Measurements from ENCODE around the gene AP1M1. TPM values are rescaled to one million over a fixed set of nuclear protein-coding genes. Genes with fewer than 3 reads are reported as not detected.

AP1M1 gene
- total RNA-seq, 1 experiment from 2014 or later: 98.0 TPM

GRCh38 chr19:16217716-16218451, 20.2 kb downstream of the AP1M1 start:
- Mint-ChIP-seq H3K4me1 (ENCODE audit: low read depth, unreplicated experiment) (no peaks in the 10 kb centered on the region), H3K36me3 (ENCODE audit: insufficient read depth, unreplicated experiment) (peaks cover 66% of the 10 kb centered on the region), H3K4me3 (ENCODE audit: unreplicated experiment) (no peak overlapping the region), H3K9me3 (ENCODE audit: unreplicated experiment) (no peaks in the 10 kb centered on the region), H3K27me3 (ENCODE audit: insufficient read depth, unreplicated experiment) (no peaks in the 10 kb centered on the region), H3K27ac (ENCODE audit: unreplicated experiment) (no peak overlapping the region)
- Histone ChIP-seq H3K27me3 (replicated peaks; ENCODE audit: control insufficient read depth, insufficient read depth, low read length) (no peaks in the 10 kb centered on the region), H3K9me3 (peaks cover 25% of the 10 kb centered on the region), H3K36me3 (ENCODE audit: control insufficient read depth, insufficient read depth, low read length) (no peaks in the 10 kb centered on the region), H3K4me3 (ENCODE audit: low read depth, low read length) (no peak overlapping the region), H3K4me1 (no peaks in the 10 kb centered on the region)
- POLR2A ChIA-PET: no interaction called here
- DNase-seq: no peak
- intact Hi-C loops (cut with micrococcal nuclease; ENCODE audit: unreplicated experiment): no loop called here
- BruUV-seq (replicated peaks): no TSS peak
- TF ChIP-seq CTCF (IDR thresholded peaks at IDR 0.05; ENCODE audit: insufficient read depth in 1 of 2, low read depth in 1 of 2, low read length in 1 of 2, severe bottlenecking in 1 of 2, unreplicated experiment in 1 of 2): no peak
- CTCF ChIA-PET: no interaction called here

GRCh38 chr19:16218851-16219250, 21.1 kb downstream of the AP1M1 start:
- 0 out of 2 replicates have a peak, but pooled peaks cover 2% of the 10 kb centered on the region for H3K36me3 ChIP-seq (ENCODE audit: control insufficient read depth, insufficient read depth, low read length)
- H3K36me3 Mint-ChIP-seq (ENCODE audit: insufficient read depth, unreplicated experiment): peaks cover 63% of the 10 kb centered on the region

GRCh38 chr19:16222806-16223205, 25.1 kb downstream of the AP1M1 start:
- Histone ChIP-seq H3K27me3 (replicated peaks; ENCODE audit: control insufficient read depth, insufficient read depth, low read length) (no peaks in the 10 kb centered on the region), H3K9me3 (peaks cover 25% of the 10 kb centered on the region), H3K4me3 (ENCODE audit: low read depth, low read length) (no peak overlapping the region), H3K4me1 (no peaks in the 10 kb centered on the region), H3K36me3 (ENCODE audit: control insufficient read depth, insufficient read depth, low read length) (peaks cover 4% of the 10 kb centered on the region)
- Mint-ChIP-seq H3K27ac (ENCODE audit: unreplicated experiment) (no peak overlapping the region), H3K9me3 (ENCODE audit: unreplicated experiment) (no peaks in the 10 kb centered on the region), H3K36me3 (ENCODE audit: insufficient read depth, unreplicated experiment) (peaks cover 47% of the 10 kb centered on the region), H3K27me3 (ENCODE audit: insufficient read depth, unreplicated experiment) (no peaks in the 10 kb centered on the region), H3K4me3 (ENCODE audit: unreplicated experiment) (no peak overlapping the region), H3K4me1 (ENCODE audit: low read depth, unreplicated experiment) (no peaks in the 10 kb centered on the region)
- BruUV-seq (replicated peaks): no TSS peak
- ChIA-PET POLR2A (no interaction called here), CTCF (interaction anchor here (0.6 kb wide), 1 partner anchor 201 kb away, joined by 6 read pairs; no protein-coding TSS in a partner anchor)
- DNase-seq: no peak
- intact Hi-C loops (cut with micrococcal nuclease; ENCODE audit: unreplicated experiment): no loop called here
- no peak for TF ChIP-seq CTCF (IDR thresholded peaks at IDR 0.05; ENCODE audit: insufficient read depth in 1 of 2, low read depth in 1 of 2, low read length in 1 of 2, severe bottlenecking in 1 of 2, unreplicated experiment in 1 of 2)

More at GRCh38 chr19:16218851-16219250, 21.1 kb downstream of the AP1M1 start:
- no peak overlapping the region for H3K4me3 Mint-ChIP-seq (ENCODE audit: unreplicated experiment)
- ChIA-PET CTCF (interaction anchor here (0.6 kb wide), 1 partner anchor 152 kb away, joined by 4 read pairs; no protein-coding TSS in a partner anchor), POLR2A (no interaction called here)
- no peak overlapping the region for H3K27ac Mint-ChIP-seq (ENCODE audit: unreplicated experiment)
- H3K9me3 ChIP-seq: peaks cover 25% of the 10 kb centered on the region
- no TSS peak for BruUV-seq (replicated peaks)
- DNase-seq: no peak
- H3K9me3 Mint-ChIP-seq (ENCODE audit: unreplicated experiment): no peaks in the 10 kb centered on the region
- TF ChIP-seq CTCF (IDR thresholded peaks at IDR 0.05; ENCODE audit: insufficient read depth in 1 of 2, low read depth in 1 of 2, low read length in 1 of 2, severe bottlenecking in 1 of 2, unreplicated experiment in 1 of 2): no peak
- H3K4me3 ChIP-seq (ENCODE audit: low read depth, low read length): no peak overlapping the region
- H3K27me3 ChIP-seq (replicated peaks; ENCODE audit: control insufficient read depth, insufficient read depth, low read length): no peaks in the 10 kb centered on the region
- H3K4me1 Mint-ChIP-seq (ENCODE audit: low read depth, unreplicated experiment): no peaks in the 10 kb centered on the region
- intact Hi-C loops (cut with micrococcal nuclease; ENCODE audit: unreplicated experiment): no loop called here
- H3K4me1 ChIP-seq: no peaks in the 10 kb centered on the region
- H3K27me3 Mint-ChIP-seq (ENCODE audit: insufficient read depth, unreplicated experiment): no peaks in the 10 kb centered on the region
